ENCODE data around the gene KCNH1. TPM values are rescaled to one million over a fixed set of nuclear protein-coding genes. Genes with fewer than 3 reads are reported as not detected.
"Not testable (repeated sequence)": the region's sequence is repeated elsewhere in the genome, so short reads cannot be mapped to it uniquely, and the experiment has no call there.

The KCNH1 gene
- total RNA-seq, 1 donor from 2014 or later, result not detected

DNA sequence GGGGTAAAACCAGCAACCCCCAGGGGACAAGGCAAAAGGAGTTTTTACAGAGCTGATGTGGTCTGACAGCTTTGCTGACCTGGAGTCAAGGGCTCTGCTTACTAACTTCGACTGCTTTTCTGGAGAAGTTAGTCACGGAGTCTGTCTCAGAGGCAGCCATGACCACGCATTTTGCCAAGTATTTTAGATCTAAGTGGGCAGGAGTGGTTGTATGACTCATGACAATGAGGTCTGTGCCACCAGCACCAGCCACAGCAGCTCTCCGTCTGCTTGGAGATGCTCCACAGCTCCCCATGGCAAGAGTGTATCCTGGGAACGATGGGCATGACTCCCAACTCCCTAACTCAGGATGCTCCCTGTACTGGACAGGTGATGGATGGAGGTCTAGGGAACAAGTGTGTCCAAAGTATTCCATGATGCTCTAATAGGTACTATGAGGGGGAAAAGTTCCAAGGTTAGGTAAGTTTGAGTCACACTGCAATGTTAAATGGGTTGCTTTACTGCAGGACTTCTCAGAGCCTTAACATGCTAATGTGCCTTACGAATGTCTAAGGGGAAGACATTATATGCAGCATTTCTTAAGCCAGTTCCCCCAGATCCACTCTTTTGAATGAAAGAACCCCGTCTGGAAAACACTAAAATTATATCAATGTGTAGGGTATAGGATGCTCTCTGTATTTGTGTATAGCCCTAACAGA is 446.2 kb downstream of the KCNH1 start:
- intact Hi-C loops (cut with micrococcal nuclease), result no loop called here
- no peak for DNase-seq

DNA sequence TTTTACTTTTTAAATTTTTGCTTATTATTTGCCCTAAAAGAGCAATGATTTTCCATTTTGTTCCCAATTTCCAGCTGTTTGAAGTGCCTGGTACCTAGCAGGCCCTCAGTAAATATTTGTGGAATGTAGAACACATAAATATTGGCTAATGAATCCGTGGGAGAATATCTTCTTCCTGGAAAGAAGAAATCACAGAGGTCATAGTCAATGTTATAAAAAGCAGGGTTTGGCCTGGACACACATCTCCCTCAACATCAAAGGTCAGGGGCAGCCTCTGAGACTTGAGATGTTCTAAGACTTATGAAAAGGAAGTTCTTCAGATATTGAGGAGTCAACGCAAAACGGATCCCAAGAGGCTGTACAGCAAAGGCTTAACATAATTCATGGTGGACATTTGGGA is 447.1 kb downstream of the KCNH1 start:
- ATAC-seq (no peak), DNase-seq (no peak)
- intact Hi-C loops (cut with micrococcal nuclease), result no loop called here

More for the DNA sequence above, 446.2 kb downstream of the KCNH1 start:
- ATAC-seq, result no peak

DNA sequence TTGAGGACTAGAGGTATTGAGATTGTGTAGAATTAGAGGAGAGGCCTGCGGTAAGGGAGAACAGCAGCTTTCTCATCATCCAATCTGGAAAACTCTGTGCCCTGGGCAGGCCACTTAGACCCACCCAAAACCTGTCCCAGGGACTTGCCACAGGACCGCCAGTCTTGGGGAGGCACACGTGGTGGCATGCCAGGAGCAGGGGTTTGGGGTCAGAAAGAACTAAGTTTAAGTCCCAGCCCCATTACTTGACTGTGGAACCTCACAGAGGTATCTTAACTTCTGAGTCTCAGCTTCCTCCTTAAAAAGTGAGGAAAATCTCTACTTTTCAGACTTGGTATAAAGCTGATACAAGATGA is 448.7 kb downstream of the KCNH1 start:
- no peak for ATAC-seq

DNA sequence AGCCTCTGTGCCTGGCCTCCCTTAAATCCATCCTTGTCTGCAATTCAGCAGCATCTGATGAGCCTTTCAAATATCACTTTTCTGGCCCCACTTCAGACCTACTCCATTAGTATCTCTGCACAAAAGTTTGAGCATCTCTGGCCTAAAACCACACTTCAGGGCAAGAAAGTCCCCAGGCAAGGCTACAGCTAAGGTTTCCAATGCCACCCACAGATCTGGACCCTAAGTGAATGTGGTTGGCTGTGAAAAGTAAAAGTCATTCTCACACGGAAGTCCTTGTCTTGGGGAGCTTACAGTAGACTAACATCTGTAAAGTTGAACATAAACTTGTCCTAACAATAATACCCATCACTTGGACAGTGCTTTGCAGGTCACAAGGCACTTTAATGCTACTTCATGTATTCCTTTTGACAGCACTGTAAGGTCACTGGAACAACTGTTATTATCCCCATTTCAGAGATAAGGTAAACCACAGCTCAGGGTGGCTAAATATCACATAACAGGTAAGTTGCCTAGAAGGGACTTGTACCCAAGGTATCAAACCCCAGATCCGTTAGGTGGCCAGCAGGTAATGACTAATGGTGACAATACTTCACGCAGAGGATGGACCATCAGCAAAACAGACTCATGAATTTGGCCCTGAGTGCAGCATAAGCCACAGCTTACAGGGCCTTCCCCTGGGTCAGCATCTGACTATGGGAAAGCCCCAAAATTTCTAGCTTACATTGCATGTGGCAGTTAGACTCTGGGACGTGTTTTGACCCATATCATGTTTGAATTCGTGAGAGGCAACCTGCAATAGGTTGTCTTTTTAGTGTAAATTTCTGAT is 449.3 kb downstream of the KCNH1 start:
- DNase-seq, result no peak
- intact Hi-C loops (cut with micrococcal nuclease), result no loop called here
- no peak for ATAC-seq

More for the DNA sequence above, 448.7 kb downstream of the KCNH1 start:
- intact Hi-C loops (cut with micrococcal nuclease), result no loop called here
- no peak for DNase-seq

DNA sequence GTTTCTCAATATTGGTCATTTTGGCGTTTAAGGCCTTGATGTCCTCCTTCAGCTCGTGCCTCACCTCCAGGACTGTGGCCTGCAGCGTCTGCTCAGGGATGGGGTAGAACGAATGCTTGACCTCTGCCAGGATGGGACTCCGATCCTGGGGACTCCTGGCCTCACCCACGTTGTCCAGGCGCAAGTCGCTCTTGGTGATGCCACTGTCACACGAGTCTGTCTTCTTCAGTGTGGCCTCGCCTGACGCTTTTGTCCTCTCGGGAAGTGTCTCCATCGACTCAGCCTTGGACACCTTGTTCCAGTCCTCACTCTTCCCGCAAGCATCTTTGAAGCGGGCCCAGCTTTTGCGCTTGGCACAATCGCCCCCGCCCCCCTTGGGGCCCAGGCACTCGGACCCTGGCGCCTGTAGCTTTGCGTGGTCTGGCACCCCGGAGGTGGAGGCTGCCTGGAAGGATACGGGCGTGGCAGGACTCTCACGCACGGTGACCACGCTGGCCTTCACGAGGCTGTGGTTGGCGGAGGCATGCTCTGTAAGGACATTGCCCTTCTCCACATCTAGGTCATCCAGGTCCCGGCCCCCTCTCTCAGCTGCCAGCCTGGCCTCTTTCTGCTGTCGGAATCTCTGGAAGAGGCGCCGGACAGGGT is 450.4 kb downstream of the KCNH1 start:
- intact Hi-C loops (cut with micrococcal nuclease), result no loop called here
- ATAC-seq, result no peak

DNA sequence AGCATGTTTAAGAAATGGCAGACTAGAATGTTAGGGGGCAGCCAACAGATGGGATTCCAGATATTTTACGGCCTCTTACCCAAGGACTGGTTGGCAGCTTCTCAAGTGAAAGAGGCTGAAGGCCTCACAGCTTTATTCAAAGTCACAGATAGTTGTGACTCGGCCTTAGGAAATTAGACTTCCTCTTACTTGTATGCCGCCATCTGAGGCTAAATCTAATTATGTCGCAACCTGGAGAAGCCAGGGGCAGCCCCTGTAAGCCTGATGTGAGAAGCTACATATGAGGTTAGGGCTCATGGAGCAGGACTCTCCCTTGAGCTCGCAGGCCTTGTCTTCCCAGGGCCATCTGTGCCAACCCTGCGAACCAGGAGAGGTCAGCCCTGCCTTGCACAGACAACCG is 452.8 kb downstream of the KCNH1 start:
- DNase-seq (no peak), ATAC-seq (no peak)
- intact Hi-C loops (cut with micrococcal nuclease), result no loop called here

More for the DNA sequence above, 450.4 kb downstream of the KCNH1 start:
- no peak for DNase-seq

DNA sequence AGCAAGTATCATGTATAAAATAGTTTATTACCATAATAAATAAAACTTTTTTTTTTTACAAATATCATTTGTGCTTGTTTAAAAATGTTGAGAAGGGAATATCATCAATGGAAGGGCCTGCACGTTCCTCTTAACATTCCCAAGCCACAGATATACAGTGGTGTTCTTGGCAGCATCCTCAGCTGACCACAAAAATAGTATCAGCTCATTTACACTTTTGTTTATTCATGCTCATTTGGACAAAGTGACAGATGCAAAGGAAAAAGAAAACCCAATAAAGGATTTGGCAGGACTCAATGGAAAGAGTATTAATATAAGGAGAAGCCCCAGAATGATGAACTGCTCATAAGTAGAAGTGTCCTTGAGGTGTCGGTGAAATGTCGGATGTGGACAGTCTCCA is 455.6 kb downstream of the KCNH1 start:
- ATAC-seq, result peak; percentile 53
- intact Hi-C loops (cut with micrococcal nuclease), result no loop called here
- no peak for DNase-seq

DNA sequence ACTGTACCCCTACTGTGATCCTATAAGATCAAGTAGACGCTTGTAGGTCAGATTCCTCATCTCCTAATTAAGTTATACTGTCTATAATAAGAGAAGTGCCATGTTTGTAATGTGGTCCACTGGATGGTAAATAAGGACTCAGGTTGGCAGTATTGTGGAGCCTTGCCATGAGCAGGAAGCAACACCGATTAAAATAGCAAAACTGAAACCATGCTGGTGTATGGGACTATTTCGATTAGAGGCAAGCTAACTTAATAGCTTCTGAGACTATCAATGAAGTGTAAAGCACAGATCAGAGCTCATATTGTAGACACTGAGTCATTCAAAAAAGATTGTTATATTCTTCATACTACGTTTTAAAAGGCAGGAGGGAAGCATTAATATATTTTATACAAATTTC is 456.4 kb downstream of the KCNH1 start:
- no peak for DNase-seq
- intact Hi-C loops (cut with micrococcal nuclease), result no loop called here
- ATAC-seq, result peak; percentile 67

DNA sequence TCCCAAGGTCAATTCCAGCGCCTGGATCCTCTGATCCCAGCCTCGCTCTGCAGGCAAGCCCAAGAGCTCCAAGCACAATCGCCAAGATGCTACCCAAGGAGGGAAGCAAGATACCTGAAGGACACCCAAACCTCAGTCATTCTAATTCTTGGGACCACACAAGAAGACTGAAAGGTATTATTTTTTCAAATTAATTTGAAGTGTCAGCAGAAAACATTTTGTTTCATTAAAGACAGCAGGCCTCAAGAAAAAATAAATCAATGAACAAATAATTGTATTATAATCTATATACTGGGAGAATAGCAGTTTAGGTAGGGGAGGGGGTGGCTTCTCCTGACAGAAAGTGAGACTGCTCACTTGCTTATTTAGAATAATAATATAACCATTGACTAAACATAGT is 457.4 kb downstream of the KCNH1 start:
- no peak for DNase-seq
- intact Hi-C loops (cut with micrococcal nuclease), result no loop called here
- no peak for ATAC-seq

DNA sequence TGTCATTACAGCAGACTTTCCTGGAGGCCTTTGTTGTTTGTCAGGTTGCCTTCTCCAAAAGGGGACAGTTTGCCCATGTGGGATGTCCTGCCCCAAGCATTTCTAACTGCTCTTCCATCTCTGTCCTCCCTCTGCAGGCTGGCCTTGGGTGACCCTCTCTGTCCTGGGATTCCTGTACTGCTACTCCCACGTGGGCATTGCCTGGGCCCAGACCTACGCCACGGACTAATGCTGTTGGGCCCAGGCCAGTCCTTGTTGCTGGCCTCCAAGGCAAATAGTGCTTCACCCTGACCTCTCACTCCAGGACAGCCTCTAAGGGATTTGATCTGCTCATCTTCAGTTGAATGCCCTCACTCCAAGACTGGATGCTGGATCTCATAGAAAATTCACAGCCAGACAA is 459.8 kb downstream of the KCNH1 start:
- intact Hi-C loops (cut with micrococcal nuclease), result no loop called here
- ATAC-seq (no peak), DNase-seq (no peak)

DNA sequence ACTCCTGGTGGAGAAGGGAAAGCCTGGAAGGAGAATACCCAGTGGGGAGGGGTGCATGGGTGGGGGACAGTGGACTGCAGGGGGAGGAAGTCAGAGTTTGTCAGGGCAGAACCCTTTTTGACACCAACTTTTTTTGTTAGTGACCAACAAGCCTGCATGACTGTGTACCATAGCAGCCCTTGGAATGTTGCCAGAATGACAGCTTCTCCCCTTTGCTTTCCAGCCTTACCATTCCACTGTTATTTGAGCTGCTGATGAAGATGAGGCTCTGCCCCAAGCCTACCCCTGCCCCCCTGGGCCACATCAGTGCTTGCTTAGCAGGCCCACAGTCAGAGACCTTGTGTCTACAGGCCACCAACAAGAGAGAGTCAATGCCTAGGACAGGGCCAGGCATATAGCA is 464.0 kb downstream of the KCNH1 start:
- ATAC-seq, result no peak
- DNase-seq, result no peak
- intact Hi-C loops (cut with micrococcal nuclease), result no loop called here

DNA sequence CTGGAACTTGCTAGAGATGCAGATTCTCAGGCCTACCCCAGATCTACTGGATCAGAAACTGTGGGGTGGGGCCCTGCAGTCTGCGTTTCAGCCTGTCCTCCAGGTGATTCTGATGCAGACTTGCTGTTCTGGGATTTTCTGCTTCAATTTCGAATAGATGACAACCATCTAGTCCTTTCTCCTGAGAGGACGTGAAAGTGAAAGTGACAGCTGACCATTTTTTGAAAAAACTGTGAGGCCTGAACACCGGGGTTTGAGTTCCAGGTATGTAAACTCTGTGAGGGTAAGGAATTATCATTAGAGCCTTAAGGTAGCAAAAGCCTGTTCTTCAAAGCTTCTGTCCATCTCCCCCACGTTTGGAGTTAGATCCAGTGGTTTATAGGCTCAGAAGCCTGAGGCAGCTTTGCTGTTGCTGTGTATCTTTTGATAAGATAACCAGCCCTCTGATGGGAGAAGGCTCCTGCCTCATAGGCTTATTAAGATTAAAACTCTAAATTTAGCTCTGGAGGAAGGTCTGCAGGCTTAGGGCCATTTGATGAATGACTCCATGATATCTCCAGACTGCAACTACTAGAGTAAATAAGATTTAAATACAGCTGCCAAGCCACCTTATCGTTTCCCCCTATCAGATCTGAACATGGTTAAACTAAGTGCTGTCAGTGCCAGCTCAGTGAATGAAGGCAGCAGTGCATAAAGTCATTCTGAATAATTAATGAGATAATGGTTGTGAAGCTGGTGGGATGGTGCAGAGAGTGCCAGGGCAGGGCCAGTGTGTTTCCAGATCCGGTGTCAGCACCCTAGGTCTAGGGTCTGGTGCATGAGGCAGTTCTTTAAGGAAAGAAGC is 470.0 kb downstream of the KCNH1 start:
- intact Hi-C loops (cut with micrococcal nuclease), result no loop called here
- ATAC-seq (no peak), DNase-seq (no peak)

DNA sequence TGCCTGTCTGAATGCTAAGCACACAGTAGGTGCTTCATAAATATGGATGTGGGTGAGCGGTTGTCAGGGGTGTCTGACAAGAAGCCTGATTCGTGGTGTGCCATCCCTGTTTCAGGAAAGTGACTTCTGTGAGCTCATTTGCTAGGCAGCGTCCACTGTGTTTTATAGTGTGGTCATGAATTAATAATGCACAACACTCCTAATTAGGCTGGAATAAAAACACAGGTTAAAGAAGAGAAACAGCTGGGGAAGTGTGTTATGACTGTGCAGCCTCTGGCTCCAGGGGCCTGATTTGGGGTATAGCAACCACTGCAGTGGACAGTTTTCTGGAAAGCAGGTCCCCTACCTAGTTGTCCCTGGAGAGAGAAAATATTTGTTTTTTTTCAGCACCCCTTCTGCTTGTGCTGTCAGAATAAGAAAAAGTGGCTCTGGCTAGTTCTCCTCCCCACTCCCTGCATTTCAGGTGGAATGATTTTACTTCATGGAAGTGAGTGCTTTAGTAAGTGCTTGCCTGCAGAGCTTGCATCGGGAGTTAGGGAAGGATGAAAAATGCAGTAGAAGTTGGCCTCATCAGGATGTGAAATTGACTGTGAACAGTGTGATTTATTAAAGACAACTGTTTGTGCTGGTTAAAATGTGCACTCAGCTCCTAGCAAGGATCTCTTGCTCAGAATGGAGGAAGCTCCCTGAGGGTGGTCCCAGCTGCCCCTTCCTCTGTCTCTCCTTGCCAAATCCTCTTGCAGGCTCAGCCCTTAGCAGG is 471.5 kb downstream of the KCNH1 start:
- ATAC-seq, result no peak
- intact Hi-C loops (cut with micrococcal nuclease), result no loop called here
- no peak for DNase-seq

DNA sequence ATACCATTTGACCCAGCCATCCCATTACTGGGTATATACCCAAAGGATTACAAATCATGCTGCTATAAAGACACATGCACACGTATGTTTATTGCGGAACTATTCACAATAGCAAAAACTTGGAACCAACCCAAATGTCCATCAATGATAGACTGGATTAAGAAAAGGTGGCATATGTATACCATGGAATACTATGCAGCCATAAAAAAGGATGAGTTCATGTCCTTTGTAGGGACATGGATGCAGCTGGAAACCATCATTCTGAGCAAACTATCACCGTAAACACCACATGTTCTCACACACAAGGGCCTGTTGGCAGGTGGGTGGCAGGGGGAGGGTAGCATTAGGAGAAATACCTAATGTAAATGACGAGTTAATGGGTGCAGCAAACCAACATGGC is 472.4 kb downstream of the KCNH1 start:
- ATAC-seq, result not testable (repeated sequence)

DNA sequence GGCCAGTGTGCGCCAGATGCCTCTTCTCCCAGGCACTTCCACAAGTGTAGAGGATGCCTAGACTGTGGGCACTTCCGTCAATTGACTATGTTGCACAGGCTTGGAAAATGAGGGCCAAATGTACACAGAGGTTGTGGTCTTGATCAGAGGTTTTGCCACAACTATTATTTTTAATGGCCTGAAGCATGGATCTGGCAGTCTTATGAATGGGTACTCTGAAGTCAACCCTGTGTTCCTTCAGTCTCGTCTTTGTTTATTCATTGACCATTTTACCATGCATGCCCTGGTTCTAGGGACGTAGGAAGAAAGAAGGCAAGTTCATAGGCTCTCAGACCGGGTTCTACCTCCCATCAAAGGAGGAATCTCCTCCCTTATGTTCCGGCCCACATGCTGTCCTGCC is 476.1 kb downstream of the KCNH1 start:
- ATAC-seq (no peak), DNase-seq (no peak)
- intact Hi-C loops (cut with micrococcal nuclease), result no loop called here

More for the DNA sequence above, 472.4 kb downstream of the KCNH1 start:
- DNase-seq; intact Hi-C loops (cut with micrococcal nuclease): not testable (repeated sequence)

DNA sequence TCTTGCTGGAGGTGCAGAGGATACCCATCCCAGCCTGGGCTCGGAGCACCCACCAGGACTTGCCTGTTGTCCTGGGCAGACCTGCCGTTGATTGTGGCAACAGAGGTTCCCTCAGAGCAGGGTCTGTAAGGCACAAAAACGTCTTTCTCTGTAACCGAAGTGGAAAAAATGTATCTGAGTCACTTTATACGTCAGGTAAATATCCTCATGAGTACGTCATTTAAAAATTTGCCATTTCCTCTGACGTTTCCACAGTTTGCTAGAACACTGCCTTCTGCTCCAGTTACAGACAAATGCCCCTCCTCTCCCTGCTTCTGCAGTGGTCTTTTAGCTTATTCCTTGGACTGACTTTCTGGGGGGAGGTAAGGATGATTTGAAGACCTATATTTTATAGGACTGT is 478.4 kb downstream of the KCNH1 start:
- intact Hi-C loops (cut with micrococcal nuclease), result no loop called here
- DNase-seq, result no peak
- ATAC-seq, result no peak

DNA sequence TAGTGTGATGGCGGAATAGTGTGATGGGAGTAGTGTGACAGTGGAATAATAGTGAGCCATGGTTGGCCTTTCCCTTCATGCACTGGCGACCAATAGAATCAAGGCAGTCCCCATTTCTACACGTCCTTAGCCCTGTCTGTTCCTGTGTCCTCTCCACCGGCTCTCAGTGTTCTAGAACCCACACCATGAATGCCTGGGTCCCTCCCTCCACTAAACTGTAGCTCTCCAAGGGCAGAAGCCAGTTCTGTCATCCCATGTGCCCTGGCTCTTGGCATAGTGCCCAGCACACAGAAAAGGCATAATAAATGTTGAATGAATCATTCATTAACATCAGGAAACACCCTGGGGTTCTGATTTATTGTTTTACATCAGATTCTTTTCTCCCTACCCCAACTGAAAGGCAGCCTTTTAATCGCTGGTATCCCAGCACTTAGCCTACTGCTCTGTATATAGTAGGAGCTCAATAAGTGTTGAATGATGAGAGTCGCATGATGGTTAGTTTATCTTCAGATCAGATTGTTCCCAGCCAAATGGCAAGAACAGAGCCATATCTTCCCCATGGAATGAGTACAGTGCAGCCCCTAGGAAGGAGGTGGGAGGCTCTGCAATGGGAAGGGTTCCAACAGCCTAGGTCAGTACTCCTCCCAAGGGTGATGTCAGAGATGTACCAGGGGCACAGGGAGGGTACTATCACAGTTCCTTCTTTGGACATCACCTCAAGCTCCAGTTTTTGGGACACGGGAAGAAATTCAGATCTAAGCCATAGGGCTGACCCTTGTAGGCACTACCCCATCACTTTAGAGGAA is 479.6 kb downstream of the KCNH1 start:
- DNase-seq (no peak), ATAC-seq (no peak)
- intact Hi-C loops (cut with micrococcal nuclease), result no loop called here

DNA sequence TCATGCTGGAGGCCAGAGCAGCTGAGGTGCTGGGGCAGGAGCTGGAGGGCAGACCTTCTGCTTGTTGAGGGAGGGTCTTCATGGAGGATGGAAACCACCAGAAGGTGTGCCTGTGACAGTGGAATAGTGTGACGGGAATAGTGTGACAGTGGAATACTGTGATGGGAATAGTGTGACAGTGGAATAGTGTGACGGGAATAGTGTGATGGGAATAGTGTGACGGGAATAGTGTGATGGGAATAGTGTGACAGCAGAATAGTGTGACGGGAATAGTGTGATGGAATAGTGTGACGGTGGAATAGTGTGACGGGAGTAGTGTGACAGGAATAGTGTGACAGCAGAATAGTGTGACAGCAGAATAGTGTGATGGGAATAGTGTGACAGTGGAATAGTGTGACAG is 480.2 kb downstream of the KCNH1 start:
- ATAC-seq, result peak; percentile 47
- intact Hi-C loops (cut with micrococcal nuclease), result no loop called here

More for the DNA sequence above, 480.2 kb downstream of the KCNH1 start:
- no peak for DNase-seq

Data from left ventricle myocardium superior (tissue), 1 donor.